ENCODE results near the gene TATDN2.

Gene TATDN2, protein sequence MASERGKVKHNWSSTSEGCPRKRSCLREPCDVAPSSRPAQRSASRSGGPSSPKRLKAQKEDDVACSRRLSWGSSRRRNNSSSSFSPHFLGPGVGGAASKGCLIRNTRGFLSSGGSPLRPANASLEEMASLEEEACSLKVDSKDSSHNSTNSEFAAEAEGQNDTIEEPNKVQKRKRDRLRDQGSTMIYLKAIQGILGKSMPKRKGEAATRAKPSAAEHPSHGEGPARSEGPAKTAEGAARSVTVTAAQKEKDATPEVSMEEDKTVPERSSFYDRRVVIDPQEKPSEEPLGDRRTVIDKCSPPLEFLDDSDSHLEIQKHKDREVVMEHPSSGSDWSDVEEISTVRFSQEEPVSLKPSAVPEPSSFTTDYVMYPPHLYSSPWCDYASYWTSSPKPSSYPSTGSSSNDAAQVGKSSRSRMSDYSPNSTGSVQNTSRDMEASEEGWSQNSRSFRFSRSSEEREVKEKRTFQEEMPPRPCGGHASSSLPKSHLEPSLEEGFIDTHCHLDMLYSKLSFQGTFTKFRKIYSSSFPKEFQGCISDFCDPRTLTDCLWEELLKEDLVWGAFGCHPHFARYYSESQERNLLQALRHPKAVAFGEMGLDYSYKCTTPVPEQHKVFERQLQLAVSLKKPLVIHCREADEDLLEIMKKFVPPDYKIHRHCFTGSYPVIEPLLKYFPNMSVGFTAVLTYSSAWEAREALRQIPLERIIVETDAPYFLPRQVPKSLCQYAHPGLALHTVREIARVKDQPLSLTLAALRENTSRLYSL

DNA sequence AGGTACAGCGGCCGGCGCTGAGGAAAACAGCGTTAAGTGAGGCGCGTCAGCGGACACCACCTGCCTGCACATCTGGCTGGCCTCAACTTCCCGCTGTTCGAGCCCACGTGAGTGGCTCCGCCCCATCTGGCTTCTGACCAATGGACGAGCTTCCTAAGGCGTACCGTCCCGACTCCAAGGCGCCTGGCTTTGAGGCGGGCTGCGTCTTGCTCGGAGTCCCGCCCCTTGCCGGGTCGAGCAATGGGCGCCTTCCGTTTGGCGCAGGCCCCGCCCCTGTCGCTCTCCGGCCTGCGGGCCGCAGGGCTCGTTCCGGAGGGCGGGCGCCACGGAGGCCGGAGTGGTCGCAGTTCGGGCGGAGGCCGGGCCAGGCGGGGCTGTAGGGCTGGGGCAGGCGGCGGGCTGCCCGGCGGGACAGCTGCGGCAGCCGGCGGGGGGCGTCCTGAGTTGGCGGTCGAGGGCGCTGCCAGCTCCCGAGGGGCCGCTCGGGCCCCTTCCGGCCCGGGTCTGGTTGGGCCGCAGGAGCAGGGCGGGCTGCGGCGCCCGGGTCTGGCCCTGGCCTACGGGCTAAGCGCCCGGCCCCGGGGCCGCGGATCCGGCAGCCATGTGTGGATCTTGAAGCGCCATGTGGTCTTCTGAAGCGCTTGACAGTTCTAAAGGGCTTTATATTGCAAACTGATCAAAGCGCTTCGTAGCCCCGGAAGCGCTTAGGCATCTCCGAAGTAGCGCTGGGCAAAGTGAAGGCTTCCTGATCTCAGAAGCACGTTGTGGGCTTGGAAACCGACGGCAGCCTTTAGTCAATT is at the start of gene TATDN2:
Gene TATDN2 (plus strand): TSS at position 276 of the 800 bp plus-strand sequence. CDS start 742 bp downstream, outside the sequence.
- peak; percentile 94 to 96 for DNase-seq

DNA sequence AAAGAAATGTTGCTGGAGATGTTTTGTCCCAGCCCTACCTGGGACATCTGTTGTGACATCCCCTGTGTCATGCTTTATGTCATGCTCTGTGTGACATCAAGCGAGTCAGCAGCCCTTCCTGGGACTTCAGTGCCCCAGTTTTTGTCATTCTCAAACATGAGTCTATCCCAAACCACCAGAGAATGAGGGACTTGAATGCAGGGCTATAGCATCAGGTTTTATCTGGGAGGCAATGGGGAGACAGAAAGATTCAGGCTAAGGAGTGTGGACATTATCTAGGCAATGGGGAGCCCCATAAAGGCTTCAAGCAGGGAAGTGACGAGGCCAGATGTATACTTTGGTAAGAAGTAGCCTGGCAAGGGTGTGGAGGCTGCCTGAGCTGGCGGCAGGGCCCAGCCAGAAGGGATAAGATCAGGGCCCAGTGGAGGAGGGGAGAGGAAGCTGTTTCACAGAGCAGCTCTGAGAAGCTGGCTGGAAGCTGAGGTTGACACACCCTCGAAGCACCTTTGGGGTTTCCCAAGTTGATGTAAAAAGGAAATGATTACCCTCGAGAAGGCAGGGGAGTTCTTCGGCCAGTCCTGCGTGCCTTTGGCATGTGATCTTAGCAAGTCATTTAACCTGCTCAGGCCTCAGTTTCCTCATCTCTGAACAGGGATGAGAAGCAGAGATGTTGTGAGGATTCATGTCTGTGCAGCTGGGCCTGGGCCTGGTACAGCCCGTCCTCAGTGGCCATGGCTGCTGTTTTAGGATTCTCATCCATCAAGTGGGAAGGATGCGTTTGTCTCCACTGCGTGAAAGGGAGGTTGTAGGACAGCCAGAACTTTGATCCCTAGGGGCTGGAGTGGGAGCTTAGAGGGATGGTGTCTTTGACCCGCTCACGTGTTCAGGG is 49.3 kb upstream of the TATDN2 start:
- peak; percentile 73 to 78 for DNase-seq

DNA sequence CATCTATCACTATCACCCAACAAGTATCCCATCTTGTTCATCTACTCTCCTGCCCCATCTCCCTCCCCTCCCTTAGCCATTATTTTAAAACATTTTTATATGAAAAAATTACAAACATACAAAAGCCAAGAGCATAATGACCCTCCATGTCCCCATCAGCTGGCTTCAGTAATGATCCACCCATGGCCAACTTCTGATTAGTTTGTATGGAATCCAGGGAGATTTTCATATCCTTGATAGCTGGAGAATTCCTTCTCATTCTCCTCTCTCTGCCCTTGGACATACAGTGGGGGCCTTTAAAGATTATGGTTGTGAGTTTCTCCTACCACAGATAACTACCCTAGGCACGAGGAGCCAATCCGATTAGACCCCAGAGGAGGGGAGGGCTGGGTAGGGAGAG is 43.3 kb upstream of the TATDN2 start:
- no peak for DNase-seq

DNA sequence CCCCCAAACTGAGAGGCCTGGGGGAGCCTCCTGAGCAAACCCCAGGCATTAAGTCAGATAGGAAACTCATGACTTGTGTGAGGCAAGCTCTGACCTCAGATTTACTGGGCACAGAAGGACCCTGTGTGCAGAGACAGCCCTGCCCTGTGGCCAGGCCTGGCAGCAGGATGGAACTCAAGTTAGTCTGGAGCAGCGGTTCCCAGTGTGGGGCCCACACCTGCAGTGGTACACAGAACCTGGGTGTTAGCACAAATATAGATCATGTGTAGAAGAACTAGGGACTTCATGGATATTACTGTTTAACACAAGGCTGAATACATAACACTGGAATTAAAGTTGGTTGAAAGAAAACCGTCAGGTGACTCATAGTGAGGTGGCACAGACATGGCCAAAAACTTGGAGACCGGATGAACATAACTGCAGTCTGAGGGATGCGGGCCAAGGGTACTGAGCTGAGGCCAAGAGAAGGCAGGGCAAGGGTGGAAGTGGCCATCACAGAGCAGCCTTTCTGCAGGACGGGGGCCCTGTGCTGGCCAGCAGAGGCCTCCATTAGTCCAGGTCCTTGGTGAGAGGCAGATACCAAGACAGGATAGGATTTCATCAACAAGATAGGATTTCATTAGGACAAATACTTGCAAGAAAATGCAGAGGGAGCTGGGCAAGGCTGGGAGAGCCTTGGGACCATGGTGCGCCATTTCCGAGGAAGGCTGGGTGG is 42.7 kb upstream of the TATDN2 start:
- no peak for DNase-seq

DNA sequence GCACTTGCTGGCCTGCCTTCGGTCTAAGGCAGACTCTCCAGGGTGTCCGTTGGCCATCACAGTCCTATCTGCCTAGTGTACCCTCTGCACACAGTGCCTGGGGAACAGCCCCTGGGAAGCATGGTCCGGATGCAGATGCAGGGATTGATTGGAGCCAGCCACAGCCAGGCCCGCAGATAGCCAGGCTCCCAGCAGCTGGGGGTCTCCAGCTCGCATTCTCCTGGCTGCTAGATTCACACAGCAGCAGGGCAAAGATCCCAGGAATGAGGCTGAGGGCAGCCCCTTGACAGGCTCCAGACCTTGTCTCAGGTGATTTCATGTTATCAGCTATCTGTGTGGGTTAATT is 42.1 kb upstream of the TATDN2 start:
- no peak for DNase-seq

DNA sequence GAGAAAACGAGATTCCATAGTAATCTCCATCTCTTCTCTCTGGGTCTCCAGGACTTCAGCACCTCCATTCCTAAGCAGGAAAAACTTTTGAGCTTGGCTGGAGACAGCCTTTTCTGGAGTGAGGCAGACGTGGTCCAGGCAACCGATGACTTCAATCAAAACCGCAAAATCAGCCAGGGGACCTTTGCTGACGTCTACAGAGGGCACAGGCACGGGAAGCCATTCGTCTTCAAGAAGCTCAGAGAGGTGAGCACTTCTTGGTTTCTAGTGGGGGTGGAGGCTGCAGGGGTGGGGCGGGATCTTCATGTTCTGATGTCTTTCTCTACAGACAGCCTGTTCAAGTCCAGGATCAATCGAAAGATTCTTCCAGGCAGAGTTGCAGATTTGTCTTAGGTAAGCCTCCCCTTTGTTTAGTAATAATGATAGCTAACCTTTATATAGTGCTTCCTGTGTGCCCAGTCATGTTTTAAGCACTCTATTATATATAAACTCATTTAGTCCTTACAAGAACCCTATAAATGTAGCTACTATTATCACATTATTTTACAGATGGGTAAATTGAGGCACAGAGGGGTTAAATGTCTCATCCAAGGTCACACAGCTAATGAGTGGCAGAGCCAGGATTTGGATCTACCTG is 35.0 kb upstream of the TATDN2 start:
- no peak for DNase-seq

DNA sequence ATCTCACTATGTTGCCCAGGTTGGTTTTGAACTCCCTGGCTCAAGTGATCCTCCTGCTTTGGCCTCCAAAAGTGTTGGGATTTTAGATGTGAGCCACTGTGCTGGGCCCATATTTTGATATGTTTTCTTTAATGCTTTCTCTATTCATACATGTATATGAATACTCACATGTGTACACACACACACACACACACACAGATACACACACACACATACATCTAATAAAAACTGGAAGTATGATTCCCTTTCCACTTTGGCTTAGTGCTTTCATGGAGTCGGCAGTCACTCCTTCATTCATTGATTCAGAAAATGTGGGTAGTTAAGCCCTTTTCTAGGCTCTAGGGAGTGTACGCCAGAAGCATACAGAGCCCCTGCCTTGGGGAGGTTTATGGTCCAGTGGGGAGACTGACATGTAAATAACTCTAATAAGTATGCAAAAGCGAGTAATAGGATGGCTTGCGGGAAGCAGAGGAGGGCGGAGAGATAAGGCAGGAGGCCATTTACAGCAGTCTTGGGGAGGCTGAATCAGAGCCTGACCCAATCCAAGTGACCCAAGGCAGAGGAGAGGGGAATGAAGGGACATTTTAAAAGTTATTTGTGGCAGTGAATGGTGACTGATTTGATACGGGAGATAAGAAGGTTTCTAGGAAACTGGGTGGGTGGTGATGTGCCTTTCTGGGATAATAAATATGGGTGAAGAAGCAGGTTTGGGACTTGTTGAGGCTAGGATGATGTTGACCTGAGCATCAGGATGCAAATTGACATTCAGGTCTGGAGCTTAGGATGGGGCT is 32.5 kb upstream of the TATDN2 start:
- no peak for DNase-seq

DNA sequence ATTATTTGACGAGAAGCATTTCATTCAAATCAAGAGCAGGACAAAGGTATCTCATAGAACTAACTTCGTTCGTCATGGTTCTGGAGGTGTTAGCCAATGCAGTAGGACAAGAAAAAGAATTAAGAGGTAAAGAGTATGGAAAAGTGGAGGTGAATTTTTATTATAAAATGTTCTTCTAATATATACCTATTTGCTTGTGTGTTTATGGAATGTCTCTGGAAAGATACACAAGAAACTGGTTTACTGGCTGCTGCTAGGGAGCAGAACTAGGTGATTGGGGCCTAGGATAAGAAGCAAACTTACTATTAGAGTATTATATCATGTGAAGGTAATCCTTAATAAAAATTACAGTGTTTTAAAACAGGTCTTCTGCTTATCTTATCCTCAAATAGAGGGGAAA is 30.9 kb upstream of the TATDN2 start:
- DNase-seq = no peak

DNA sequence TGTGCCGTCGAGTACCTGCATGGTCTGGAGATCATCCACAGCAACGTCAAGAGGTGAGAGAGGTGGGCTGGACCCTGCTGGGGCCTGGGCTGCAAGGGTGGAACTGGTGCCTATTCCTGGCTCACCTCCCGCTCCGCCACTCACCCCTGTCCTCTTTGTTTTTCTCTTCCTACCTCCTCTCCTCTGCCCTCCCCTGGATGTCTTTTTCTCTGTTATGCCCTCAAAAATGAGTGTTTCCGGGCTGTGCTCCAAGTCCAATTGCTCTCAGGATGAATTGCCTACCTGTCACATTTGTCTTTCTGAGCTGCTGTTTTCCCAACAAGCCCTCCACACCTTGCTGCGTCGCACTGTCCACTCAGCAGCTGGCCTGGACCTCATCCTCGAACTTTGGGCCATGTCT is 28.5 kb upstream of the TATDN2 start:
- no peak for DNase-seq

DNA sequence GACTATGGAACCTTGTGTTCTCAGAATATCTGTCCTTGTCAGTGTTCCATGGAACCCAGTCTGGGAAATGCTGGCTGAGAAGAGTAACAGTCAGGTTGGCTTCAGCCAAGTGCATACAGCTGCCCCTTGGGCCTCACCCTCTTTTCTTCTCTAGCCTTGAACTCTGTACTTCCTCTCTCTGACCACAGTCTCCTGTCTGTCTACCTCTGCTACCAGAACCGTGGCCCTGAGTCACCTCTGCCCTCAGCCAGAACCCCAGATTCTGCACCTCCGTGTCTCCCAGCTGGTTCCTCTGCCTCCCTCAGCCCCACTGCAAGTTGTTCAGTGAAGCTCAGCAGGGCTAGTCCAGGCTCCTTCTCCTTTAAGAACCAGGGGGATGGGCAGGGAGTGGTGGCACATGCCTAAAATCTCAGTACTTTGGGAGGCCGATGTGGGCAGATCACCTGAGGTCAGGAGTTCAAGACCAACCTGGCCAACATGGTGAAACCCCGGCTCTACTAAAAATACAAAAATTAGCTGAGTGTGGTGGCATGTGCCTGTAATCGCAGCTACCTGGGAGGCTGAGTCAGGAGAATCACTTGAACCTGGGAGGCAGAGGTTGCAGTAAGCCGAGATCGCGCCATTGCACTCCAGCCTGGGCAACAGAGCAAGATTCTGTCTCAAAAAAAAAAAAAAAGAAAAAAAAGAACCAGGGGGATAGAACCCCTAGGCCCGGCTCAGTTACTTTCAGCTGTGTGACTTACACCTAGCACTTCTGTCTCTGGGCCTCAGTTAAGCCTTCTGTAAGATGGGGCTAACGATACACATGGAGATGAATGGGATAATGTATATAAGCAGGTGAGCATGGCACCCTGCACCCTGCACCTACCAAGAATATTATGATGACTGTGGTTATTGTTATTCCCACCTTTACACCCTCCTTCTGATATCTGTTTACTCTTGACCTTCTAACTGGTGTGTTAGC is 24.3 kb upstream of the TATDN2 start:
- DNase-seq = peak; percentile 55 to 66

DNA sequence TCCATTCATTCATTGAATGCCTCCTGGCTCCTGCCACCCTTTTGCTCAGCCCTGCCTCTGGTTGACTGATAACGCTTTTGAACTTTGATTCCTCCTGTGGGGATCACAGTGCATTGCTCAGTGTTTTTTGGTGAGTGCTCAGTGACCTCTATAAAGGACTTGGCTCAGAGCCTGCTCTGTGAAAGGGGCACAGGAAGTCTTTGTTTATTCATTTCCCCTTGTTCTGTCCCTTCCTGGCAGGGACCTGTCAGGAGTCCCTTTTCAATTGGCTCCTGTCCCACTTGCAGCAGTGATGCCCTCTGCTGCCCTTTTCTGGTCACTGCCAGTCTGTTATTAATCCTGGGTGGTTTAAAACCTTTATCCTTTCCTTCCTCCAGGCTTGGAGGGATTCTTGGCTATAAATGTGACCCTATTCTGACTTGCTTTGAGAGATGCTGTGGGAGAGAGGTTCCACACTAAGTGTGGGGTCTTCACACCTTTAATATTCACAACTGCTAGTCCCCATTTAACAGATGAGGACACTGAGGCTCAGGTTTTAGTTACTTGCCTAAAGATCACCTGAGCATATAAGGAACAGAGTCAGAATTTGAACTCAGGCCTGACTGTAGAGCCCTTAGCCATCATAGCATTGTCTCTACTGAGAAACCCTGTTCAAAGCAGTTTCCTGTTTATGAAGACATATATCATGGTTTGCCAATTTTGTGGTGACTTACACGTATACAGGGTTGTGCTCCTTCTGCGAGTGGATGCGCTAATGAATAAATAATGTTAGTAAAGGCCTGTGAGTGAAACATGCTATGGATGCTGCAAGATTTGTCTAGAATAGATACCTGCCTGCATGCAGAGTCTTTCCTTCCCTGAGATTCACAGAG is 23.2 kb upstream of the TATDN2 start:
- peak; percentile 78 to 79 for DNase-seq

DNA sequence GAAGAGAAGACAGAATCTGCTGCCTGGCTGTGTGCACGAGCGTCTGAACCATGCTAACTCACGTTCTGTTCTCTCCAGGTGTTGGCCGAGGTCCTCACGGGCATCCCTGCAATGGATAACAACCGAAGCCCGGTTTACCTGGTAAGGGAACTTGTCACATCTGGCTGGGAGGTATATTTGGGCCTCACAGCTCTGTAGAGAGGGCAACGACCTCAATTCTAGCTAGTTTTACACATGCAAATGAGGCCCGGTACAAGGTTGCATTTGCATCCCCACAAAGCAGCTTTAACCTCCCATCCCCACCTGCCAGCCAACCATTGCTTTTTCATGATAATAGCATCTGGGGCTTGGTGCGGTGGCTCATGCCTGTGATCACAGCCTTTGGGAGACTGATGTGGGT is 22.0 kb upstream of the TATDN2 start:
- DNase-seq = no peak

DNA sequence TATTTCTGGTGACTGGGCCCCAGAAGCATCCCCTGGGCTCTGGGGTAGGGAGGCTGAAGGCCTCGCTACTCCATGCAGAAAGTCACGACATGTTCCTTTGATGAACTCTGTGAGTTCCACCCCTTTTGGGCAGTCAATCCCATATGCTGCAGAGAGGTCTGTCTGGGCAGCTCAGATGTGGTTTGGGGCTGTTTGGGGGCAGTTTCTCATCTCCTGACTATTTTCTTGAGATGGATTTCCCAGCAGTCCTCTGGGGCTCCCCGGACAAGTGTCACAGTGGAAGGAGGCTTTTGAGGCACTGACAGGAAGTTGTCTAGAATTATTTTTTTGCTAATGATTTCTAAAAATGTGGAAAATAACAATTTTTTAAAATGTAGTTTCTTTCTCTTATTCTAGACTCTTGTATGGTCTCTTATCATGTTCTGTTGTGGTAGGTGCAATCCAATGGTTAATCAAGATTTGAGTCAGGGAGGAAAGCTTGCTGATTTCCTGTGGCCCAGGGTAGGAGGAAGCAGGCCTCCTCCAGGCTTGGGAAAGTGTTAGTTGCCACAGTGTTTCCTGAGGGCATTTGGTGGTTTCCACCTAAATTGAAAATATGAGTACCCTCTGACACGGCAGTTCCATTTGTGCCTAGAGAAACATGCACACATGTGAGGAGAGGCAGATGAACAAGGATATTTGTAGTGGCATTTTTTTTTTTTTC is 19.9 kb upstream of the TATDN2 start:
- DNase-seq = peak; percentile 63 to 67

DNA sequence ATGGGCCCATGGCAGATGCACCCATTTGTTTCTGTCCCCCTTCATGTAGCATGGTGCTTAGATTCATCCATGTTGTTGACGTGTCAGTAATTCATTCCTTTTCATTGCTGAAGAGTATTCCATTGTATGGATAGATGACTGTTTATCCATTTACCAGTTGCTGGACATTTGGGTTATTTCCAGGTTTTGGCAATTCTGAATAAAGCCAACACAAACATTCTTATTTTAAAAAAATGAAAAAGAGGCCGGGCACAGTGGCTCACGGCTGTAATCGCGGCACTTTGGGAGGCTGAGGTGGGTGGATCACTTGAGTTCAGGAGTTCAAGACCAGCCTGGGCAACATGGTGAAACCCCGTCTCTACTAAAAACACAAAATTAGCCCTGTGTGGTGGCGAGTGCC is 18.7 kb upstream of the TATDN2 start:
- DNase-seq = no peak

DNA sequence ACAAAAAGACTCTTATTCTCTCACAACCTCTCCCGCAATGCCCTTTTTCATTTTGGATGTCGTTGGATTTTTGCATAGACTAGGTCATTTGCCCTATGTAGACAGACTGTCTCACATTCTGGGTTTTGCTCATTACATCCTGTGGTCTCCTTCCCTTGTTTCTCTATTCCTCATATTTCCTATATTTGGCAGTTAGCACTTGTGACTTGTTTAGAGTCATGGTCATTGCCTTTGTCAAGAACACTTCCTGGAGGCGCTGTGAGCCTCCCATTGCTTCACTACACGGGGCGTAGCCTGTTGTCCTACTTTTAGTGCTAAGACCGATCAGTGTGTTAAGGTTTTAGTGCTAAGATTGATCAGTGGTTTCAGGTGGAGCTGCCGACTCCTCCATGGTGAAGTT is 16.1 kb upstream of the TATDN2 start:
- no peak for DNase-seq

DNA sequence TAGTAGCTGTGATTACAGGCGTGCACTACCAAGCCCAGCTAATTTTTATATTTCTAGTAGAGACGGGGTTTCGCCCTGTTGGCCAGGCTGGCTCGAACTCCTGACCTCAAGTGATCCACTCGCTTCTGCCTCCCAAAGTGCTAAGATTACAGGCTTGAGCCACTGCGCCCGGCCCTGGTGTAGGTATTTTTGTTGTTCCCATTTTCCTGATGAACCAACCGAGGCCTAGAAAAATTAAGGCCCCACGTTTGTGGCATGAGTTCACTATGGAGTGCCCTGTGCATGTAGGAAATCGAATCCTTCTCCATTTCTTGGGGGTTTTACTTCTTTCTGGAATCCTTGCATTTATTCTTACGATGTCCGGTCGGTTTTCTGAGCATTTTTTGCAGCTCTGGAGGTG is 14.3 kb upstream of the TATDN2 start:
- DNase-seq = no peak

DNA sequence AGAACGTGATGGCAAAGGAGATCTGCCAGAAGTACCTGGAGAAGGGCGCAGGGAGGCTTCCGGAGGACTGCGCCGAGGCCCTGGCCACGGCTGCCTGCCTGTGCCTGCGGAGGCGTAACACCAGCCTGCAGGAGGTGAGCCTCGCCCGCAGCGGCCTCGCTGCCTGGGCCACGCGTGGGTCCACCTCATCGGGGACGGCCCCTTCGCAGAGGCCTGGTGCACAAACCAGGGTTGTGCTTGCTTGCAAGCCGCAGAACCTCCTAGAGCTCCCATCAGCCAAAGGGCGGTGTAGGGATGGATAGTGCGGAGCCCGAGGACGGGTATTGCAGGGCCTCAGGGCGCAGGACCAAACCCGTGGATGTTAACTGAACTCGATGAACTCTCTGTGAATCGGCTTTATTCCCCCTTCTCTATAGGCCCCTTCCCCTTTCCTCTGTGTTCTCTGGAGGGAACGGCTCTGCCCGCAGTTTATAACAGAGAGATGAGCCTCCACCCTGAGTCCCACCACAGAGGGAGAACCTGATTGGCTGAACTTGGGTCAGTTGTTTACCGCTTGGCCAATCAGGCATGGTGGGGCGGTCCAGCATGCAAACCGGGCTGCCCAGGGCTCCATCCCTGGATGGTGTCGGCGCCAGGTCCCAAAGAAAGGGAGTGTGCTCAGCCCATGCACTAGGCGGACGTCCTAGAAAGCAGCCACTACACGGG is 13.6 kb upstream of the TATDN2 start:
- DNase-seq = no peak

All from activated T-cell treated with anti-CD3 and anti-CD28 coated beads, Interleukin-2, amount 50 U/mL, for 48 hours (primary cell).